Stimulated activated CD8-positive, alpha-beta memory T cell treated with anti-CD3 and anti-CD28 coated beads, Interleukin-2, amount 100 ng/mL, for 1 hour (primary cell): ENCODE results near the gene KIAA1217.

Source experiments
- DNase-seq, 2 donors: peaks; one replicate each; pipeline ENCODE4 v3.0.0-alpha.2; 2020; ENCODE audit warnings: low read depth in 2 of 2

Gene KIAA1217

DNA sequence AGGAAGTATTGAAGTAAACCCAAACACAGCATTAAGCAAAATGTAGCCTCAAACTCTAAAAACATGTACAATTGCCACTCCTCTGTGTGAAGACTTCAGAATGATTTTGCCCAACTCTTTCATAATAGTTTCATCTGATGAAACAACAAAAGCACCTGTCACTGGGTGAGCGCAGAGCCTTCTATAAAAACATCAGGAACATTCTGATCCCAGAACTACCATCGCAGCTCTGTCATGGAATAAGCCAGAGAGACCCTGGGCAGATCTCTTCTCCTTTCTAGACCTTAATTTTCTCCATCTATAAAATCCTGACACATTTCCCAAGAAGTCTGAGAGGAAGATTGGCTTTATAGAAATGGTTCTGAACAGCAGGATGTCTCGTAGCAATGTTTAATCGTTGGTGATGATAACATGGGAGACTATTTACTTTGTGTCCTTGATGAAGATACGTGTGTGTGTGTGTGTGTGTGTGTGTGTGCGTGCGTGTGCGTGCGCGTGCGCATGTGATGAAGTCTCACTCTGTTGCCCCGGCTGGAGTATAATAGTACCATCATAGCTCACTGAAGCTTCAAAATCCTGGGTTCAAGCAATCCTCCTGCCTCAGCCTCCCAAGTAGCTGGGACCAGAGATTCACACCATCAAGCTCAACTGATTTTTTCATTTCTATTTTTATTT, 198.0 kb downstream of the KIAA1217 start:
- no peak for DNase-seq

DNA sequence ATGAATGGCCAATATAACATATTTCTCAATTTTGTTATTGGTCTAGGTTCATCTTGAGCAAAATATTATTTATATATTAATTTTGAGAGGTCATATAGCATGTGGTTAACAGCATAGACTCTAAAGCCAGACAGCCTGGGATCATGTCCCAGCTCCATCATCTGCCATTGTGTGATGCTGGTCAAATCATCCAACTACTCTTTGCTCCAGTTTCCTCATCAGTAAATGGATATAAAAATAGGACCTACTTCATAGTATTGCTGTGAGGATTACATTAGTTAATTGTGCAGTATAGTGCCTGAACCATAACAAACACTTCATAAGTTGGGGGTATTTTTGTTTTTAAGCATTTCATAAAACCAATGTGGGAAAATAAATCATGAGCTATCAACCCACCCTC, 199.0 kb downstream of the KIAA1217 start:
- no peak for DNase-seq

DNA sequence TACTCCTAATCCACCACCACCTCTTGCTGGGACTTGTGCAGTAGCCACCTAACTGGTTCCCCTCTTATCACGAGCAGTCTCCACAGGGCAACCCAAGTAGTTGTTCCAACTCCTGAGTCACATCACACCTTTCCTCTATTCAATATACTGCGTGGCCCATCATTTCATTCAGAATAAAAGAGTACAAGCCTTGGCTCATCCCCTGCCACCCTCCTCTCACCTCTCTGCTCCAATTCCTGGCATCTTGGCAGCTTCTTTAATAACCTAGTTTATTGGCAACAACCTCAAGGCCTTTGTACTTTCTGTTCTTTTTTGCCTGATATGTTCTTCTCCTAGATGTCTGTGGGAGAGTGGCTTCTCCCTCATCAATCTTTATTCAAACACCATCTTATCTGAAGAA, 199.4 kb downstream of the KIAA1217 start:
- no peak for DNase-seq

DNA sequence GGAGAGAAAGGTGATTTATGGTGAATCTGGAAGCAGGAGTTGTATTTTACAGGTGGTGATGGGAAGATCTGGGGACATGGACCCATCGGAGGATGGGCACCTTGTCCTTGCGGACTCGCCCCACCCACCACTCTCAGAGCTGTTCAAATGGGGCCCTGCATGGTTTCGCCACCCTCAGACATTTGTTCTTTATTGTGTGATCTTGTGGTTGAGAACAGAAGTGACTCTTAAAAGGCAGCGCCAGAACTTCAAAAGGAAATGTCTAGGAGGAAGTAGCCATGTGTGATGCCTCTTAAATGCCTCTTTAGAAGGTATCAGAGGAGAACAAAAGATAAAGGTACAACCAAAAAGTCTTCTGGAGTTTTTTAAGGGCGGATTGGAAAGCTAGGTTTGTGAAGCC, 205.7 kb downstream of the KIAA1217 start:
- DNase-seq, result no peak

DNA sequence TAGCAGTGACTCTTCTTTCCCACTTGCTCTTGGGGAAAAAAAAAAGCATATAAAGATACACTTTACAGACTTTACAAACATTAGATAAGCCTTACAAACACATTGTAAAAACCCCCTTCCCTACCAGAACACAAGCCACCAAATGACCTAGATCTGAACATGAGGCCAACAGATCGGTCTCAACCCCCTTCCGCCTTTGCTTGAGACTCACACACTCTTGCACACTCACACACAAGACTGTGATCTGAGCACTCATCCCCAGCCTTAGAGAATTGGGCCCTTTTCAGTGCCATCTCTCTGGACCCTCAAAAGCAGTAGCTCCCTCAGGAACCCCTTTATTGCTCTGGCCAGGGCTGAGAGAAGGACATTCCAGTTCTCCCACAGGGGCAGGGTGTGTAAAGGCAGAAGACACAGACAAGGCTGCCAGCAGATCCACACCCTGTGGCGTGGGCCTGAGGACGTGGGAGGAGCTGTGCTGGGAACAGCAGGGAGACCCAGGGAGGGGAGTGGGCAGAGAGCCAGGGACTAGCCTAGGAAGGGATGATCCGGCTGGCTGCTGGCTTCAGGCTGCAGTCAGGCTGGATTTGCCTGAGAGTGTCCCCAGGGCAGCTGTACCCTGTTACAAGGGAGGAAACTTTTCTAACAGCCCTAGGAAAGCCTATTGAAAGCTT, 206.7 kb downstream of the KIAA1217 start:
- DNase-seq, result no peak

DNA sequence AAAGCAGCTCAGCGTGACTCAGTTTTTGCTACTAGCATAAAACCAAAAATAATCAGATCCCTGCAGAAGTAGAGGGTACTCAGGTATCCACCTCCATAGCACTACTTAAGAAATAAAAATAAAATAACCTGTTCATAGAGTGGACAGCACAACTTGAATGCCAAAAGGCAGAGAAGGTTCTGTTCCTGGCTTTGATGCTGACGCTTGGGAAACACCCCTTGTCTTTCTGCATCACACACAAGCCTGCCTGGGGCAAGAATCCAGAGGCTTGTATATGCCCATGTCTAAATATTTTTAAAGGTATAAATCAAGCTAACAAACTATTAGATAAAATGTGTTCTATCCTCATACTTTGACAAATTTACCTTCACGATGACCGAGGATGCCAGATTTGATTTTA, 207.3 kb downstream of the KIAA1217 start:
- DNase-seq, result no peak

DNA sequence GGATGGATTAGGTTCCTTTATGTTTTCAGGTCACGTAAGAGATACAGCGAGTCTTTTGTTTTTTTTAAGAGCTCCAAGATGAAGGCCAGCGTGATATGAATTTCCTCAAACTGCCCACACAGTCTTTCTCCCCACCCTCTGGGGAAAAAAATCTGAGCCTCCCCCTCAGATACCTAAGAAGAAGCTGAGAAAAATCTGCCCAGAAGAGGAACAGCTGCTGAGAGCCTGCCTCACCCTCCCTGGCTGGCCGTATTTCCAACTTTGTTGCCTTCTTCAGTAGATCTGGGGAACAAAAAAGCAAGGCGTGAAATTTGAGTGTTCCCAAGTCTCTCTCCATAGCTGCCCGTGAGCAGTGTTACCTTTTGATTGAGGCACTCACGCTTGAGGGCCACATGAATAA, 208.1 kb downstream of the KIAA1217 start:
- DNase-seq, result no peak

DNA sequence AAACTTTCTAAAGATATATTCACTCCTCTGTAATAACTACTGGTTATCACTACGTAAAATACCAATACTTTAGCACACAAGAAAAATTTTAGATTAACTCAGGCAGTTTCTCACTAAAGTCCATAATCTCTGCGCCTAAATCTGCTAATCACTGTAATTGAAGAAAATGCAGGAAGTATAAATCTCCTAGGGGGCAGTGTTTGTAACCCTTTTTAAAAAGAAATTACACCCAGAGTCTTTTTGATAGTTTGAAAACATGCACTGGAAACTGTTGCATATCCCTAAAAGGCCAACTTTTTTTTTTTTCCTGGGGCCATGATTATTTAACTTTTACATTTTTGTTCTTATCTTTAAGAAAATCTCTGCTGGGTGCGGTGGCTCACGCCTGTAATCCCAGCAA, 209.6 kb downstream of the KIAA1217 start:
- DNase-seq, result no peak

DNA sequence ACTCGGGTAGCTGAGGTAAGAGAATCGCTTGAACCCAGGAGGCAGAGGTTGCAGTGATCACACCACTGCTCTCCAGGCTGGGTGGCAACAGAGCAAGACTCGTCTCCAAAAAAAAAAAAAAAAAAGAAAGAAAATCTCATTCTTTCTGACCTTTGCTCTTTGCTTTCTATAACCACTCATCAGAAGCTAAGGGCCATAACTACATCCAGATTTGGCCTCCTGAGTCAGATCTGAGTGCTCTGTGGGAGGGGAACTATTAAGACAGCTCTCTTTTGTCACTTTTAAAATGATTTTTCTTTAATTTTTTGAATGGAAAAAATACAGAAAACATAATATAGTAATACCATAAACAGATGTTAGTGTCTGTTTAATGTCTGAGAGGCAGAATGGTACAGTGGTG, 210.1 kb downstream of the KIAA1217 start:
- DNase-seq, result no peak

DNA sequence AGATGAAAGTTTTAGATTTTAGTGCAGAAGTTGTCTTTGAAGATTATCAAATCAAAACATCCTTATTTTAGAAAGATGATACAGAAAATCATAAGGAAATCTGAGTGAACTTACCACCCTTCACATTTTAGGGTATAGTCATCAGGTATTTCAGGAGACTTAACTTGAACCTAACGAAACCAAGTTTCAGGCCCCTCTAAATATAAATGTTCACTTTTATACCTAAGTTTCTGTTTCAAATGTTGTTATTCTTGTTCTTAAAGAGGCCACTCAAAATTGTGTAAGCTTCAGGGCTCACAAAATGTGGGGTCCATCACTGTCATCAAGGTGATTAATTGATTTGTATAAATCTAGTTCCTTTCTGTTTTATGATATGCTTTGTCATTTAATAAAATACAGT, 216.2 kb downstream of the KIAA1217 start:
- no peak for DNase-seq

DNA sequence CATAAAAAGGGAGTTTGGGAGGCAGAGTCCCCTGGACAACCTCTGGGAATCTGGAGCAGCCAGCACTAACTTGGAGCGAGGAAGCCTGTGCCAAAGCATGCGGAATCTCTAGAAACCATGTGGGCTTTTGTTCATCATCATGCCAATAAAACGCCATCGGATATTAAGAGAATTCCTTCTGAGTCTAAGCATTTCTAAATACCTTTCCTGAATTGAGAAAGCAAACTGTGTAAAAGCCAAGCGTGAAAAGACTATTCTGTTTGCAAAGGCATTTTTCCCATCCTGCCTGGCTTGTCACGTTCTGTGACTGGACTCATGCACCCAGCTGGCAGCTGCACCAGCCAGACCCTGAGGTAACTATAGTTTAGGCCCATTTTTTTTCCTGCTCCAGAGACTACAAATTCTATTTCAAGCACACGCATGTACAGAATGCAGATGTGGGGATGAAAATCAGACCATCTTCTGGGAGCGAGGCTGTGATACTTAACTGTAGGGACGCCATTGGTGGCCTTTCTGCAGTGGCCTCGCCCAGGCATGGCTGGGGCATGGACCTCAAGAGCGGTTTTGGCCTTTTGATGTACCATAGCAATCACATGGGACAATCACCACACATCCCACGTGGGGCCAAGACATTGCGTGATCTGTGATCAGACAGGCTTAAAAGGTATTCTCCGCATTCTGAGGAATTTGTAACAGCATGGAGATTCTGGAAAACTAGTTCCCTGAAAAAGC, 218.9 kb downstream of the KIAA1217 start:
- DNase-seq, result no peak

DNA sequence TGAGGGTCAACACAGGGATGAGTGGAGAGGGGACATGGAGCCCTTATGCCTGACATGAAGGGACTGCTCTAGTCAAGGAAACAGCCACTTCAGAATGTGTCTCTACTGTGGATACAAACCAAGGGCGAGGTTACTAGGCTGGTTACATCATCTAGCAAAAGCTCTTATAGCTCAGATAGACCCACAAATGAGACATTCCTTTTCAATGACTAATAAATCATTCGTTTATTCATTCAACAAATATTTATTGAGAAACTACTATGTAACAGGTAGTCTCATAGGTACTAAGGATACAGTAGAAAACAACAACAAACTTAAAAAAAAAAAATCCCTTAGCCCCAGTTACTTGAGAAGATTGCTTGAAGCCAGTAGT, 219.5 kb downstream of the KIAA1217 start:
- DNase-seq, result no peak

DNA sequence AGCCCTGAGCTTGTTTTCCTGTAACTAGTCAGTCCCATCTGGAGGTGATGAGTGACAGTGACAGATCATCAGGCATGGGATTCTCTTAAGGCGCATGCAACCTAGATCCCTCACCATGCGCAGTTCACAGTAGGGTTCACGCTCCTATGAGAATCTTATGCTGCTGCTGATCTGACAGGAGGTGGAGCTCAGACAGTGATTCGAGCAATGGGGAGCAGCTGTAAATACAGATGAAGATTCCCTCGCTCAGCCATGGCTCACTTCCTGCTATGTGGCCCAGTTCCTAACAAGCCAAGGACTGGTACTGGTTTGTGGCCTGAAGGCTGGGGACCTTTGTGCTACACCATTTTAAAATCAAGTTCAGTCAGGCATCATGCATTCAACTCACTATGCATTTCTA, 221.7 kb downstream of the KIAA1217 start:
- DNase-seq, result no peak

DNA sequence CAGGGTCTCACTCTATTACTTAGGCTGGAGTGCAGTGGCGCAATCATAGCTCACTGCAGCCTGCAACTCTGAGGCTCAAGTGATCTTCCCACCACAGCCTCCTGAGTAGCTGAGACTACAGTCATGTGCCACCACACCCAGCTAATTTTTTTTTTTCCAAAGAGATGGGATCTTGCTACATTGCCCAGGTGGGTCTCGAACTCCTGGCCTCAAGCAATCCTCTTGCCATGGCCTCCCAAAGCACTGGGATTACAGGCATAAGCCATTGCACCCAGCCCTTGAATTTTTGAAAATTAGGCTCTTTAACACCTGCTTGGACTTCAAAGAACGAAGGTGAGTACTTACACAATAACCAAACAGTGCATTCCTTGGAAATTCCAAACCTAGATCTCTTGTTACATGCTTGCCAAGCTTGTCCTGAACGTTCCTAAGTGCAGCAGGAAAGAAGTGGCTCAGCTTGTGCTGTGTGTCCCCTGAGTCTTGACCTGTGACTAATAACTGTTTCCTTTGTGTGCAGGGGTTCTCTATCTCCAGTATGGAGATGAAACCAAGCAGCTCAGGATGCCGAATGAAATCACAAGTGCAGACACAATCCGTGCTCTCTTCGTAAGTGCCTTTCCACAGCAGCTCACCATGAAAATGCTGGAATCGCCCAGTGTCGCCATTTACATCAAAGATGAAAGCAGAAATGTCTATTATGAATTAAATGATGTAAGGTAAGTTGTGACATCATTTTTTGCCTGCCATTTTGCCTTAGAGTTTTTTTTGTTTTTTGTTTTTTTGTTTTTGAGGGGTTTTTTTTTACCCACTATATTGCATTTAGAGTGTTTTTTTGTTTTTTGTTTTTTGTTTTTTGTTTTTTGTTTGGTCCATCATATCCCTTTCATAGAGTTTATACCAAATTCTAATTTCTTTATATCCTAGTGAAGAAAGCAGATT, 223.8 kb downstream of the KIAA1217 start:
- DNase-seq, result no peak

DNA sequence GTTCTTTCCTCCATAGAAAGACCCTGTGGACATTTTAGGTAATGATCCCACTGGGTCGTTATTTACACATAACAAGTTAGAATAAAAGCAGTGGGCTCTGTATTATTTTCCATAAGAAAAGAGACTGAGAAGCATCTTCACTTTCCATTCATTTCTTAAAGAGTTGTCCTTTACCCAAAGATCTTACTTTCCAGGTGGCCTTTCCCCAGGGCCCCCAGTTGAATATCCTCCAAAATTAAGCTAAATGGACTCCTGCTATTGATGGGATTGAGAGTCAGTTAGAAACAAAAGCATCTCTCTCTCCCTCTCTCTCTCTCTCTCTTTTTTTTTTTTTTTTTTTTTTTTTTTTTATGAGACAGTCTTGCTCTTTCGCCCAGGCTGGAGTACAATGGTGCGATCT, 224.8 kb downstream of the KIAA1217 start:
- no peak for DNase-seq

DNA sequence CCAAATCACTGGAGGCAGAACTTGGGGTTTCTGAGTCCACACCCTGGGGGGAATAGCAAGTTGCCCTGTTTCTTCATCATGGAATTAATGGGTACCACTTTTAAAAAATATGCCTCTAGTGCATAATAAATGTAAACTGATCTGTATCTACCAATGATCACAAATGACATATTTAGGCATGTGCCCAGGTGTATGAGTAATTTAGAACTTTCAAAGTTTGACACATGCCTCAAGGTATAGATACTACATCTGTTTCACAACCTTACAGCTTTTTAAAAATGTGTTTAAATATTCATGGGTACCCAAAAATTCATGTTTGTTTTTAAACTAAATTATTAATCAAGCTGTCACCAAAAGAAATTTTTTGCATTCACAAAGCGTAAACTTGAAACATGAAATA, 226.0 kb downstream of the KIAA1217 start:
- DNase-seq, result no peak

DNA sequence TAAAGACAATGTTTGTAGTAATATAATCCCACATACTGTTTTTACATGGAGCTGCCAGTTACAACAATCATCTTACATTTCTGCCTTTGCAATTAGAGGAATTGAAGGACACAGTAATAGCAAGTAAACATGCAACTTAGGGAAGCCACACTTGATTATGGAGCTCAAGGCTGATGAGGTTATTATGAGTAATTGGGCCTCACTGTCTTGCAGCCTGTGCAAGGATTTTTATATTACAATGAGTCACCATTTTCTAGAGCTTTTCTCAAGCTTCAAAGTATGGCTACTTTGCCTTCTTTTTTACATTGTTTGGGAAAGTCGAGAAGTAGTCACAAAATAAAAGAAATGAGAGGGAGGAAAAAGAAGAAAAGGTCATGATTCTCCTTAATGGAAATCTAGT, 226.4 kb downstream of the KIAA1217 start:
- DNase-seq, result no peak

DNA sequence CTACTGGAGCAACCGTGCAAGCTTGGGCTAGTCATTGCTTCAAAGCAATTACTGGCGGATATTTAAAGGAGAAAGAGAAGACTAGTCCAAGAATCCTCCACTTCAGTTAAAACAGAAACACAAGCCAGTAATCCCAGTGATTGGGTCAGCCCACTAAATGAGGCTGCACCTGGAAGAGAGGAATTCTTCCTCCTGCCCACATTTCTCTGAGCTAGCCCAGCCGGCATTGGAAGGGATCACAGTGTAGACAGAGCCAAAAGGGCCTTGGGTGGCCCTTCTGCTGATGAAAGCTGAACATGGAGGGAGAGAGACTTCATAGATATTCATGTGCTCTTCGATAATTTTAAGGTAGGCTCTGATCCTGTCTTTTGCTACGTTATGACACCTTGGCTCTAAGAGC, 228.4 kb downstream of the KIAA1217 start:
- DNase-seq, result no peak

DNA sequence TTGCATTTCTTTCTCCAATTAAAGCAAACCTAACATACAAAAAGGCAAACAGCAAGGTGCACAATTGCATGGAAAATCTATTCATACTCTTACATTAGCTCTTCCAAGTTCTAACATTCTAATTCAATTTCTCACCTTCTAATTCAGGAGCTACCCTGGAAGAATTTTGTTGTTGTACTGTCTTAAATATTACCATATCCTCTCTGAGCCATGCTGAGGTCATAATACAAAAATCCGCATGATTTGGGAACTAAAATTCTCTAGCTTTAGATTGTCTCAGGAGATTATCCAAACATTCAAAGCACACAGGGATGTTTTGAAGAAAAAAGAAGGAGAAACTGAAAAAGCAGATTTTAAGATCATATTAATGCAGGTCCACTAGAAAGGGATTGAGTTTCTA, 229.9 kb downstream of the KIAA1217 start:
- DNase-seq, result no peak

DNA sequence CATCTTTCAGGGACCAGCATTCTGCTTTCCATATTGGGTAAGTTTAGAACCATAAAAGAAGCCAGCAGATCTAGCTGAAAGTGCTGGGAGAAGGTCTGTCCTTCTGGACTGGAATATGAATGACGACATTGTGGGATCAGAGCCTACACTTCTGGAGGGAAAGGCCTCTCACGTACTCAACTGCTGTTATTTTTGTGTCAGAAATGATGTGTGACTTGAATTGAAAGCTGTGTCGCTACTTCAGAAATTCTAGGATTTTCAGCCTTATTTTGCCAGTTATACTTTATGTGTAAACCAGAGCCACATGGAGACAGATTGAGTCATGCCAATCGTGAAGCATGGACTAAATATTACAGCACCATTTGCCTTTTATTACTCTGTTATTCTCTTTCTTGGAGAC, 231.0 kb downstream of the KIAA1217 start:
- no peak for DNase-seq

DNA sequence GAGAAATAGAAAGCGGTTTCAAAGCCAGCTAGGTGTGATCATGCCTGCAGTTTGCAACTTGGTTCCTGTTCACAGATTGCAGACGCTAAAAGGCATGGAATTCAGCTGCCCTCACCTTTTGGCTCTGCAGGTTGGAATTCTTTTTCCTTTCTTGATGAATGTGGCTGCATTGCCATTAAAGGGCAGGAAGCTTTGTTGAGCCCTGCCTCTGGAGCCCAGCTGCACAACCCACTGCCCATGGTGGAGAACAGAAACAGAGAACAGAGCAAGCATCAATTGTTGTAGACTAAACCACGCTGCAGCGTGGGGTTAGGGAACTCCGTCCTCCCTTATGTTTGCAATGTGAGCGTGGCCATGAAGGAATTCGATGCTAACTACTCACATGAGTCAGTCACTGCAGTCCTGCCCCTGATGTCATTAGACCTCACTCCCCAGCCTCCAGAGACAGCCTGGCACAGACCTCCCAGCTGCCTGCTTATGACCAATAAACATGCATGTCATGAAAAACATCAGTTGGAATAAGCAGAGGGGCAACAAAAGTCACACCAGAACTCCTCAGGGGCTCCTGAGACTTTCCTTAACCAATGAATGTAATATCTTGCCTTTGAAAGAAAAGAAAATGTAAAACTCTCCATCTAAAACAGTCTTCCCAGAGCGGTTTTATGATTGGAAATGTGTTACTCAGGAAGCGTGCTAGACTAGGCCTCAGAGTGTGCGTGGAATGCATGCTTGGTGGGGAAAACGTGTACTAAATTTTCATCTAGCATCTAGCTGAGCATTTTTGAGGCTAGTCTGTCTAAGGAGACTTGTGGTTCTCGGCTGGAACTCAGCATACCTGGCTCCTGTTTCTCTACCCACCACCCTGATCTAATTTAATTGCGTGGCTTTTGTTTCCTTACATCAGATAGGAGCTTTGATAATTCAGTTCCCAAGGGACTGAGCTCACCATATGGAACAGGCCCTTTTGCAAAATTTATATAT, 232.2 kb downstream of the KIAA1217 start:
- no peak for DNase-seq
